Panc1 (cell line): ENCODE results near the gene COL1A1. TPM values are rescaled to one million over a fixed set of nuclear protein-coding genes. Genes with fewer than 3 reads are reported as not detected.

Experiments
- ATAC-seq: fragments of 200-7000 bp; cut with Tn5 transposase; 2 replicates; pipeline ENCODE4 v1.9.1; 2020; ENCODE audit warnings: mild to moderate bottlenecking, moderate library complexity
- BruUV-seq: library from RNA; stranded (reverse); fragments of 400-500 nt; replicated peaks from 2 replicates; lab custom pipeline; 2021; lab: Mats Ljungman, UMichigan
- CTCF ChIA-PET: fragments of 300-600 bp; sonication (Branson Sonifier 250); formaldehyde crosslinking; loops from one replicate; lab custom pipeline; 2022; ENCODE audit warnings: antibody characterized with exemption; lab: Charles Lee
- POLR2A ChIA-PET: fragments of 300-600 bp; sonication (Branson Sonifier 250); formaldehyde crosslinking; loops from one replicate; lab custom pipeline; 2022; ENCODE audit warnings: antibody characterized with exemption; lab: Charles Lee
- DNase-seq: peaks from one replicate; pipeline ENCODE4 v3.0.0-alpha.2; 2010; ENCODE audit warnings: low read depth, low spot score
- H3K27ac ChIP-seq: 2 replicates; pipeline ENCODE4 v1.5.1; 2011; ENCODE audit warnings: mild to moderate bottlenecking, low read length, inconsistent platforms
- H3K27me3 ChIP-seq: fragments of 200-500 bp; sonication (Bioruptor generic); 2 replicates; pipeline ENCODE4 v1.6.0; 2014; ENCODE audit warnings: low read length, inconsistent platforms; ENCODE audit not compliant: control insufficient read depth, insufficient read depth
- H3K36me3 ChIP-seq: fragments of 200-500 bp; sonication (Bioruptor generic); 2 replicates; pipeline ENCODE4 v1.5.1; 2014; ENCODE audit warnings: inconsistent platforms, mild to moderate bottlenecking, low read length, moderate library complexity; ENCODE audit not compliant: control insufficient read depth, insufficient read depth
- H3K4me1 ChIP-seq: 2 replicates; pipeline ENCODE4 v1.5.1; 2011; ENCODE audit warnings: inconsistent platforms, mild to moderate bottlenecking, low read length, moderate library complexity; ENCODE audit not compliant: control insufficient read depth, insufficient read depth
- H3K4me3 ChIP-seq, 2 experiments: 2 replicates each; pipeline ENCODE4 v1.5.1; 2011 to 2012; ENCODE audit warnings: low read depth in 2 of 2, low read length in 2 of 2, mild to moderate bottlenecking in 2 of 2, inconsistent platforms in 1 of 2, moderate library complexity in 1 of 2
- H3K9me3 ChIP-seq: fragments of 200-500 bp; sonication (Bioruptor generic); 2 replicates; pipeline ENCODE4 v1.5.1; 2014; ENCODE audit warnings: low read depth, mild to moderate bottlenecking, inconsistent platforms, low read length, moderate library complexity; ENCODE audit not compliant: control insufficient read depth, insufficient read depth
- CTCF ChIP-seq: fragments of 450-650 bp; IDR thresholded peaks from 2 replicates; pipeline ENCODE4 v1.5.1; 2017; ENCODE audit warnings: mild to moderate bottlenecking
- POLR2AphosphoS5 ChIP-seq: IDR thresholded peaks from 2 replicates; pipeline ENCODE4 v1.6.1; 2012; ENCODE audit warnings: mild to moderate bottlenecking, low read depth, low read length, moderate library complexity
- REST ChIP-seq, 2 experiments: IDR thresholded peaks; 2 replicates each; pipeline ENCODE4 v1.6.1; 2011 to 2012; ENCODE audit warnings: low read depth in 2 of 2, control low read depth in 1 of 2, low read length in 1 of 2, mild to moderate bottlenecking in 1 of 2, moderate library complexity in 1 of 2; ENCODE audit not compliant: insufficient read depth in 1 of 2
- SIN3A ChIP-seq: IDR thresholded peaks from 2 replicates; pipeline ENCODE4 v1.6.1; 2012; ENCODE audit warnings: low read depth, mild to moderate bottlenecking, low read length, moderate library complexity, borderline replicate concordance; ENCODE audit not compliant: insufficient read depth
- TCF7L2 ChIP-seq: IDR thresholded peaks from 2 replicates; pipeline ENCODE4 v1.6.1; 2011; ENCODE audit warnings: mild to moderate bottlenecking, low read depth, low read length, inconsistent platforms
- in situ Hi-C: cut with HindIII; loops from 2 replicates; pipeline ENCODE4 v1.10.0; 2016; ENCODE audit warnings: low sequenced_read_pairs, low pct_unique_long_range_greater_than_20kb
- intact Hi-C: fragments of 100-400 bp; cut with micrococcal nuclease; formaldehyde crosslinking; loops from one replicate; pipeline ENCODE4 v1.10.0; 2022; ENCODE audit not compliant: unreplicated experiment
- total RNA-seq: library from RNA; stranded (reverse); gene quantifications from one replicate; pipeline ENCODE4 v1.2.1, GENCODE V29; 2021; ENCODE audit not compliant: unreplicated experiment

The COL1A1 gene
- total RNA-seq, 1 experiment from 2014 or later: 52.7 TPM

GRCh38 chr17:50149091-50149416, 52.4 kb downstream of the COL1A1 start:
- ATAC-seq (no peak), DNase-seq (no peak)
- CTCF ChIA-PET: no interaction called here
- intact Hi-C loops: no loop called here
- in situ Hi-C loops: no loop called here
- no TSS peak for BruUV-seq
- H3K9me3 ChIP-seq: no peaks in the 10 kb centered on the region
- peaks cover 19% of the 10 kb centered on the region; the same call in 1 of the 2 replicates for H3K36me3 ChIP-seq
- TF ChIP-seq CTCF (no peak), SIN3A (0 out of 2 replicates have a peak, but pooled peaks have one; percentile 34)
- H3K4me1 ChIP-seq: peaks cover 50% of the 10 kb centered on the region
- peak overlapping the region; percentile 89 for H3K27ac ChIP-seq
- H3K4me3 ChIP-seq: peak overlapping the region; percentile 70 to 97
- POLR2A ChIA-PET: no interaction called here
- no peaks in the 10 kb centered on the region for H3K27me3 ChIP-seq

GRCh38 chr17:50148226-50149090, 53.0 kb downstream of the COL1A1 start:
- Histone ChIP-seq H3K27ac (peak overlapping the region; percentile 76), H3K27me3 (no peaks in the 10 kb centered on the region), H3K36me3 (peaks cover 21% of the 10 kb centered on the region; the same call in 1 of the 2 replicates), H3K9me3 (no peaks in the 10 kb centered on the region), H3K4me1 (peaks cover 44% of the 10 kb centered on the region), H3K4me3 (peak overlapping the region; percentile 70 to 97)
- POLR2A ChIA-PET: no interaction called here
- in situ Hi-C loops: no loop called here
- intact Hi-C loops: no loop called here
- ATAC-seq (peak; percentile 18), DNase-seq (no peak)
- CTCF ChIA-PET: interaction anchor here (0.9 kb wide), 1 partner anchor 14 kb away, joined by 3 read pairs; no protein-coding TSS in a partner anchor
- TF ChIP-seq SIN3A: peak; percentile 94; the same call in 1 of the 2 replicates
- TF ChIP-seq POLR2AphosphoS5: no peak; the same call in 1 of the 2 replicates
- BruUV-seq: no TSS peak

- intact Hi-C loops (no loop called here), in situ Hi-C loops (no loop called here)
- DNase-seq: no peak
- Histone ChIP-seq H3K27ac (peak overlapping the region; percentile 79), H3K36me3 (peaks cover 21% of the 10 kb centered on the region; the same call in 1 of the 2 replicates), H3K27me3 (no peaks in the 10 kb centered on the region), H3K4me3 (peak overlapping the region; percentile 70 to 97), H3K9me3 (no peaks in the 10 kb centered on the region), H3K4me1 (peaks cover 37% of the 10 kb centered on the region)
- CTCF ChIA-PET: interaction anchor here (0.9 kb wide), 1 partner anchor 14 kb away, joined by 3 read pairs; no protein-coding TSS in a partner anchor
- POLR2A ChIA-PET: no interaction called here
- no TSS peak for BruUV-seq
- TF ChIP-seq REST (IDR thresholded peaks at IDR 0.05; ENCODE audit: insufficient read depth in 1 of 2, low read depth in 2 of 2, low read length in 1 of 2) (no peak), POLR2AphosphoS5 (no peak), TCF7L2 (no peak), CTCF (no peak), SIN3A (no peak)
- no peak for ATAC-seq
Measured at GRCh38 chr17:50147841-50148225, 53.6 kb downstream of the COL1A1 start.
